Mononuclear cell (primary cell): ENCODE measurements around the gene CERS6. TPM values are rescaled to one million over a fixed set of nuclear protein-coding genes. Genes with fewer than 3 reads are reported as not detected.

Experiments
- H3K27me3 ChIP-seq: 2 replicates; pipeline ENCODE4 v1.6.0; 2011; ENCODE audit warnings: low read length, control low read depth; ENCODE audit not compliant: insufficient read depth
- H3K4me1 ChIP-seq: 2 replicates; pipeline ENCODE4 v1.5.1; 2011; ENCODE audit warnings: mild to moderate bottlenecking, low read length, control low read depth; ENCODE audit not compliant: insufficient read depth
- H3K4me3 ChIP-seq: 2 replicates; pipeline ENCODE4 v1.5.1; 2011; ENCODE audit warnings: mild to moderate bottlenecking, low read length, moderate library complexity
- H3K9me3 ChIP-seq: 2 replicates; pipeline ENCODE4 v1.5.1; 2011; ENCODE audit warnings: low read depth, mild to moderate bottlenecking, control low read depth, low read length
- total RNA-seq: library from RNA; depleted of rRNA; stranded (reverse); fragments of >200 nt; gene quantifications from one replicate; pipeline ENCODE4 v1.2.3, GENCODE V29; 2012

CERS6 gene
- total RNA-seq, 1 donor = 28.2 TPM

DNA sequence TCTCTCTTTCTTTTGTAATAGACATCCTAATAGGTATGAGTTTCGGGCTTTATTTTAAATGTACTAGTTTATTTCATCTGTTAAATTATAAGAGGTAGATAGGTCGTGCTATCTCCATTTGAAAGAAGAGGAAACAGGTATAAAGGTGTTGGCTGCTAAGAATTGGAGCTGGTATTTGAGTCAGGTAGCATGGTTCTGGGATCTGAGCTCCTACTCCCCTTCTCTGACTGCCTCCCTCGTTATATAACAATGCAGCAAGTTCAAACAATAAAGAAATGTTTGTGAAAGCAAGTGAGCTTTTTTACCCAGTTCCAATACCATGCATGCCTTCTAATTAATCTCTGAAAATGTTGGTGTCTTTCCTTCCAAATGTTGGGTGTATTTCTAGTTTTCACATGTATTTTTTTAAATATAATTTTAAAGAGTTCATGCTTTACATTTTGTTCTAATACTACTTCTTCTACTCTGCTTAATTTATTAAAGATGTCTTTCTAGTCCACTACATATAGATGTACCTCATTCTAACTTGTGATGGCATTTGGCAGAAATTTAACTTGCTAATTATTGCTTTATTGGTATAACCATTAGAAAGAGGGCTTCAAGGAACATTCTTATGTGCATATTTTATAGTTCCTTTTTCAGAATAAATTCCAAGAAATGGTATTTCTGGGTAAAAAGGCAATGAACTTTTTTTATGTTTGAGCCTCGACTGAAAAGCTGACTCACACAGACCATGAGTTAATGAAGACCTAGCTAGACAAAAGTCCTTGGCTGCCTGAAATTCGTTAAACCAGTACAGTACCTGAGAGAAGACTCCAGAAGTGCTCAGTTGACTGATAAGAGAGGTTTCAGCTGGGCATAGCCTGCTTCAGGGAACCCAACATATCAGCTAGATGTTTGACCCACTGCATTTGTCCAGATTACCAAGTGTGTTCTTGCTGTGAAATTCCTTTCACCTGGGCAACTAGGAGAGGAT, 133.5 kb downstream of the CERS6 start:
- no peaks in the 10 kb centered on the region for H3K27me3 ChIP-seq

GRCh38 chr2:168592181-168592831, 136.2 kb downstream of the CERS6 start:
- no peak overlapping the region for H3K4me3 ChIP-seq
- peaks cover 9% of the 10 kb centered on the region for H3K4me1 ChIP-seq
- H3K9me3 ChIP-seq = no peaks in the 10 kb centered on the region
- H3K27me3 ChIP-seq = no peaks in the 10 kb centered on the region

More for the DNA sequence above, 133.5 kb downstream of the CERS6 start:
- no peaks in the 10 kb centered on the region for H3K9me3 ChIP-seq
- peaks cover 9% of the 10 kb centered on the region for H3K4me1 ChIP-seq
- no peak overlapping the region for H3K4me3 ChIP-seq

- peaks cover 9% of the 10 kb centered on the region for H3K4me1 ChIP-seq
- no peaks in the 10 kb centered on the region for H3K27me3 ChIP-seq
- H3K4me3 ChIP-seq = no peak overlapping the region
- no peaks in the 10 kb centered on the region for H3K9me3 ChIP-seq
Observed at GRCh38 chr2:168593713-168594112, 137.6 kb downstream of the CERS6 start.

DNA sequence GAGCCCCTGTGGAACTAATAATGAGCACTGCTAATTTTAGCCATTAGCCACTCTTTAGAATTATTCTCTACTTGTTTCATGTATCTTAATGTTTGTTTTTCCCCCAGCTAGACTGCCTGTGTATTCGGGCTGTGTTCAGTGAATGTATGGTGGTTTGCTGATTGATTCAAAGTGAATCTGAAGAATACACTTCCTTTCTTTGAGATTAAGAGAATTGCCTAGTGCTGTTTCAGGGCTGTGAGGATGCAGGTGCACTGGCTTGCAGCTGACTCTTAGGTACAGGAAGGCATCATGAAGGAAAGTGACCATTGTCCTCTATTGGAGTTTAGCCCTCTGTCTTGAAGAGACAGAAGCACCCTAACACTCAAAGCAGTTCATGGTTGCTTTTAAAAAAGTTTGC, 138.7 kb downstream of the CERS6 start:
- Histone ChIP-seq H3K9me3 (no peaks in the 10 kb centered on the region), H3K4me3 (no peak overlapping the region), H3K4me1 (peaks cover 9% of the 10 kb centered on the region), H3K27me3 (no peaks in the 10 kb centered on the region)

GRCh38 chr2:168596881-168597655, 141.0 kb downstream of the CERS6 start:
- Histone ChIP-seq H3K9me3 (no peaks in the 10 kb centered on the region), H3K4me3 (no peak overlapping the region), H3K4me1 (peaks cover 15% of the 10 kb centered on the region), H3K27me3 (no peaks in the 10 kb centered on the region)

DNA sequence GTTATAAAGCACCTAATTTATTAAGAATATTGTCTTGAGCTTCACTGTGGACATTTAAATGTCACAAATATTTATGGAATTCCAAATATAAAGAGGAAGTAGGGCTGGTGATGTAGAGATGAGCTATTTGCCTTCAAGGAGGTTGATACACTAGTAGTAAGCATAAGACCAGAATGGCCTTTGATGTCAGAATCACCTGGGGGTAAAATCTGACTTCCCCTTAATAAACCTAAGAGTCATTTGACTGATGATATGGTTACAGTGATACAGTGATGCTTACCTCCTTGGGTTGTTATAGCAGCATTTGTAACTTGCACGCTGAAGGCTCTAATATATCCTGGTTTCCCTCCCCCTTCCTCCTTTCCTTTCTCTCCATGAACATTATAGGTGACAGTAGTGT, 143.7 kb downstream of the CERS6 start:
- H3K4me3 ChIP-seq = no peak overlapping the region
- H3K27me3 ChIP-seq = no peaks in the 10 kb centered on the region
- H3K4me1 ChIP-seq = peaks cover 17% of the 10 kb centered on the region
- no peaks in the 10 kb centered on the region for H3K9me3 ChIP-seq

GRCh38 chr2:168600949-168601348, 144.9 kb downstream of the CERS6 start:
- Histone ChIP-seq H3K4me1 (peaks cover 13% of the 10 kb centered on the region), H3K9me3 (no peaks in the 10 kb centered on the region), H3K27me3 (no peaks in the 10 kb centered on the region), H3K4me3 (no peak overlapping the region)

GRCh38 chr2:168601741-168602140, 145.7 kb downstream of the CERS6 start:
- H3K4me3 ChIP-seq = no peak overlapping the region
- peaks cover 13% of the 10 kb centered on the region for H3K4me1 ChIP-seq
- H3K27me3 ChIP-seq = no peaks in the 10 kb centered on the region
- no peaks in the 10 kb centered on the region for H3K9me3 ChIP-seq

DNA sequence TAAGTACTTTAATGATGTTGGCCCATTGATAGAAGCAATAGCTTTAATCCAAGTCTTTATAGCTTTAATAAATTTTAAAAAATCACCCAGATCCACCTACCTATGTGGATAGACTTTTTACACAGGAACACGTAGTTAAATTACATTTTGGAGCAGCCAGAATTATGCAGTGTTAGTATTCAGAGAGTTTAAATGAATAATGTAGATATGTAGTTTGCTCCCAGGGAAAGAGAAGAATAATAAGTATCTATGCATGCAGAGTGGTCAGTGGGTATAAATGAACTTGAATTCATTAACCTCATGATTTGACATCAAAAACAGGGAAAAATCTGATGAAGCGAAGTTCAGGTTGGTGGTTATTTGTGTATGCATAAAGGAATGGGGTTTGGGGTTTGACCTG, 146.3 kb downstream of the CERS6 start:
- H3K4me3 ChIP-seq = no peak overlapping the region
- no peaks in the 10 kb centered on the region for H3K9me3 ChIP-seq
- H3K4me1 ChIP-seq = peaks cover 13% of the 10 kb centered on the region
- H3K27me3 ChIP-seq = no peaks in the 10 kb centered on the region

- H3K4me1 ChIP-seq = peaks cover 13% of the 10 kb centered on the region
Observed at GRCh38 chr2:168602846-168603401, 146.9 kb downstream of the CERS6 start.

GRCh38 chr2:168603439-168603961, 147.4 kb downstream of the CERS6 start:
- Histone ChIP-seq H3K4me3 (no peak overlapping the region), H3K27me3 (no peaks in the 10 kb centered on the region), H3K9me3 (no peaks in the 10 kb centered on the region), H3K4me1 (peaks cover 13% of the 10 kb centered on the region)

More at GRCh38 chr2:168602846-168603401, 146.9 kb downstream of the CERS6 start:
- Histone ChIP-seq H3K9me3 (no peaks in the 10 kb centered on the region), H3K27me3 (no peaks in the 10 kb centered on the region), H3K4me3 (no peak overlapping the region)

DNA sequence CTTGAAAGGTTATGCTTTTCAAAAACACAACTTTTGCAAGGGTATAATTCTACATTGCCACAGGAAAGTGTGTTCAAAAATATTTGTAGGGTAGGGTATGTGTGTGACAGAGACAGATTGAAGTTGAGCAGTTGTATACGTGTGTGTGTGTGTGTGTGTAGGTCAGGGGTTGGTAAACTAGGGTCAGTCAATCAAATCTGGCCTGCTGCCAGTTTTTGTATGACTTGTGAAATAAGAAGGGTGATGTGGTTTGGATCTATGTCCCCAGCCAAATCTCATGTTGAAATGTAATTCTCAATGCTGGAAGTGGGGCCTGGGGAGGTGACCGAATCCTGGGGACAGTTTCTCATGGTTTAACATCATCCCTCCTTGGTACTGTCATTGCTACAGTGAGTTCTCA, 148.2 kb downstream of the CERS6 start:
- Histone ChIP-seq H3K4me3 (no peak overlapping the region), H3K4me1 (peaks cover 13% of the 10 kb centered on the region), H3K27me3 (no peaks in the 10 kb centered on the region), H3K9me3 (no peaks in the 10 kb centered on the region)

DNA sequence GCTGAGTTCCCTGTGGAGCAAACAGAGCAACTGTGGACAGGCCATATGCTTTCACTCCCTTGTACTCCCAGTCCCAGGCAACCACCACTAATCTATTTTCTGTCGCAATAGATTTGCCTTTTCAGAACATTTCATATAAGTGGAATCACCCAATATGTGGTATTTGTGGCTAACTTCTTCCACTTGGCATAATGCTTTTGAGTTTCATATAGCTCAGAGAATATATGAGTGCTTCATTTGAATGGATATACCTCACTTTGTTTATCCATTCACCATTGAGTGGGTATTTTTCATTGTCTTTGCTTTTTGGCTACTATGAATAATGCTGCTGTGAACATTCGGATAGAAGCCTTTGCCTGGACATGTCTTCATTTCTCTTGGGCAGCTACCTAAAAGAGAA, 151.9 kb downstream of the CERS6 start:
- Histone ChIP-seq H3K27me3 (no peaks in the 10 kb centered on the region), H3K4me1 (peaks cover 4% of the 10 kb centered on the region), H3K4me3 (no peak overlapping the region), H3K9me3 (no peaks in the 10 kb centered on the region)

GRCh38 chr2:168608796-168609195, 152.7 kb downstream of the CERS6 start:
- Histone ChIP-seq H3K4me1 (no peaks in the 10 kb centered on the region), H3K27me3 (no peaks in the 10 kb centered on the region), H3K4me3 (no peak overlapping the region), H3K9me3 (no peaks in the 10 kb centered on the region)
